ENCODE measurements around the gene INAVA. TPM values are rescaled to one million over a fixed set of nuclear protein-coding genes. Genes with fewer than 3 reads are reported as not detected.

The INAVA gene
- total RNA-seq, 1 donor from 2014 or later: 23.7 TPM

GRCh38 chr1:200892958-200893357 is 1.7 kb upstream of the INAVA start:
- Histone ChIP-seq H3K9ac (no peak overlapping the region), H3K79me2 (ENCODE audit: low read depth) (peaks cover 62% of the 10 kb centered on the region), H3K4me3 (peak overlapping the region; percentile 67), H3K36me3 (no peaks in the 10 kb centered on the region), H2AFZ (replicated peaks) (no peak overlapping the region), H3K27ac (no peak overlapping the region), H3K27me3 (no peaks in the 10 kb centered on the region), H3K4me2 (peak overlapping the region; percentile 89), H3K9me3 (ENCODE audit: low read depth) (no peaks in the 10 kb centered on the region), H3F3A (ENCODE audit: low read depth) (peaks cover 34% of the 10 kb centered on the region), H4K20me1 (ENCODE audit: low read depth) (peaks cover 56% of the 10 kb centered on the region), H3K4me1 (peaks cover 50% of the 10 kb centered on the region)
- Mint-ChIP-seq H3K27ac (no peak overlapping the region), H3K4me3 (peak overlapping the region; percentile 98), H3K4me1 (peaks cover 61% of the 10 kb centered on the region), H3K9me3 (no peaks in the 10 kb centered on the region), H3K27me3 (ENCODE audit: insufficient read depth, low read depth) (peaks cover 5% of the 10 kb centered on the region), H3K36me3 (peaks cover 8% of the 10 kb centered on the region)
- TF ChIP-seq CTCF (IDR thresholded peaks at IDR 0.05): no peak
- no peak for TF ChIP-seq EZH2 (IDR thresholded peaks at IDR 0.05)
- no peak for TF ChIP-seq EZH2phosphoT487 (IDR thresholded peaks at IDR 0.05)
- DNase-seq (ENCODE audit: low spot score): no peak

GRCh38 chr1:200893411-200893901 is 1.2 kb upstream of the INAVA start:
- peaks cover 59% of the 10 kb centered on the region for H3K4me1 Mint-ChIP-seq

GRCh38 chr1:200895443-200895789 is 716 bp downstream of the INAVA start:
- Mint-ChIP-seq H3K27me3 (ENCODE audit: insufficient read depth, low read depth) (peaks cover 4% of the 10 kb centered on the region), H3K4me1 (peaks cover 47% of the 10 kb centered on the region), H3K9me3 (no peaks in the 10 kb centered on the region), H3K36me3 (peaks cover 12% of the 10 kb centered on the region), H3K4me3 (no peak overlapping the region), H3K27ac (no peak overlapping the region)
- Histone ChIP-seq H3F3A (ENCODE audit: low read depth) (peaks cover 22% of the 10 kb centered on the region), H3K9ac (no peak overlapping the region), H4K20me1 (ENCODE audit: low read depth) (peaks cover 70% of the 10 kb centered on the region), H3K4me2 (peak overlapping the region; percentile 89), H3K4me3 (no peak overlapping the region), H3K9me3 (ENCODE audit: low read depth) (no peaks in the 10 kb centered on the region), H3K79me2 (ENCODE audit: low read depth) (peaks cover 65% of the 10 kb centered on the region), H3K27me3 (no peaks in the 10 kb centered on the region), H3K27ac (no peak overlapping the region), H3K36me3 (no peaks in the 10 kb centered on the region), H2AFZ (replicated peaks) (no peak overlapping the region), H3K4me1 (peaks cover 43% of the 10 kb centered on the region)
- no peak for DNase-seq (ENCODE audit: low spot score)
- TF ChIP-seq EZH2phosphoT487 (IDR thresholded peaks at IDR 0.05) (no peak), CTCF (IDR thresholded peaks at IDR 0.05) (no peak), EZH2 (IDR thresholded peaks at IDR 0.05) (no peak)

More at GRCh38 chr1:200893411-200893901, 1.2 kb upstream of the INAVA start:
- Histone ChIP-seq H3K36me3 (no peaks in the 10 kb centered on the region), H3K79me2 (ENCODE audit: low read depth) (peaks cover 65% of the 10 kb centered on the region), H3F3A (ENCODE audit: low read depth) (peaks cover 29% of the 10 kb centered on the region), H3K4me3 (peak overlapping the region; percentile 67), H3K27ac (no peak overlapping the region), H4K20me1 (ENCODE audit: low read depth) (peaks cover 61% of the 10 kb centered on the region), H3K4me2 (peak overlapping the region; percentile 89), H3K9me3 (ENCODE audit: low read depth) (no peaks in the 10 kb centered on the region), H3K4me1 (peaks cover 45% of the 10 kb centered on the region), H3K9ac (no peak overlapping the region), H2AFZ (replicated peaks) (no peak overlapping the region), H3K27me3 (no peaks in the 10 kb centered on the region)
- Mint-ChIP-seq H3K36me3 (peaks cover 8% of the 10 kb centered on the region), H3K27me3 (ENCODE audit: insufficient read depth, low read depth) (peaks cover 7% of the 10 kb centered on the region), H3K4me3 (peak overlapping the region; percentile 98), H3K27ac (peak overlapping the region; percentile 69), H3K9me3 (no peaks in the 10 kb centered on the region)
- TF ChIP-seq EZH2 (IDR thresholded peaks at IDR 0.05) (no peak), CTCF (IDR thresholded peaks at IDR 0.05) (no peak)
- DNase-seq (ENCODE audit: low spot score): no peak

Measured in neural progenitor cell (in vitro differentiated cells).